Measurements from ENCODE around the gene CNOT6.
"Not testable (repeated sequence)": the region's sequence is repeated elsewhere in the genome, so short reads cannot be mapped to it uniquely, and the experiment has no call there.

Gene CNOT6

GRCh38 chr5:180471866-180472265 lies 22.3 kb upstream of the CNOT6 start:
- POLR2A ChIA-PET, result no interaction called here

GRCh38 chr5:180472269-180472668 lies 21.9 kb upstream of the CNOT6 start:
- ChIA-PET POLR2A (no interaction called here), CTCF (interaction anchor here (0.7 to 4.1 kb wide), 11 partner anchors 10 to 290 kb away, joined by 3 to 47 read pairs (median 10); no protein-coding TSS in a partner anchor)

More at GRCh38 chr5:180471866-180472265, 22.3 kb upstream of the CNOT6 start:
- no peak overlapping the region for H3K4me3 ChIP-seq (ENCODE audit: low read depth, low read length)
- CTCF ChIA-PET, result interaction anchor here (0.6 to 4.1 kb wide), 21 partner anchors 7 to 289 kb away, joined by 3 to 47 read pairs (median 5); no protein-coding TSS in a partner anchor
- H3K9me3 ChIP-seq (ENCODE audit: control insufficient read depth, insufficient read depth, low read depth, low read length), result no peaks in the 10 kb centered on the region
- H3K4me1 ChIP-seq (ENCODE audit: control insufficient read depth, insufficient read depth, low read length), result no peaks in the 10 kb centered on the region
- H3K36me3 ChIP-seq (ENCODE audit: control insufficient read depth in 2 of 2, insufficient read depth in 1 of 2, low read length in 2 of 2), result no peaks in the 10 kb centered on the region
- no peak overlapping the region for H3K27ac ChIP-seq (ENCODE audit: extremely low read depth, low read depth, low read length)
- TF ChIP-seq ZFP69B (tag by site-specific recombination; IDR thresholded peaks at IDR 0.05), result no peak
- TF ChIP-seq PRDM6 (tag by site-specific recombination; IDR thresholded peaks at IDR 0.05), result no peak
- peak; percentile 39 for TF ChIP-seq ZNF335 (tag by site-specific recombination; conservative IDR thresholded peaks at IDR 0.05)
- TF ChIP-seq ZNF785 (tag by site-specific recombination; IDR thresholded peaks at IDR 0.05), result no peak
- no peak for TF ChIP-seq ZNF138 (tag by site-specific recombination; IDR thresholded peaks at IDR 0.05; ENCODE audit: borderline replicate concordance)
- no peak for TF ChIP-seq ZNF248 (tag by site-specific recombination; IDR thresholded peaks at IDR 0.05)
- TF ChIP-seq ZNF18 (tag by site-specific recombination; IDR thresholded peaks at IDR 0.05), result no peak
- TF ChIP-seq SETDB1 (IDR thresholded peaks at IDR 0.05; ENCODE audit: insufficient read length, low read length), result no peak
- no peak for TF ChIP-seq ZNF571 (tag by site-specific recombination; IDR thresholded peaks at IDR 0.05)

GRCh38 chr5:180473386-180473785 lies 20.8 kb upstream of the CNOT6 start:
- H3K36me3 ChIP-seq (ENCODE audit: control insufficient read depth in 2 of 2, insufficient read depth in 1 of 2, low read length in 2 of 2); H3K27ac ChIP-seq (ENCODE audit: extremely low read depth, low read depth, low read length); POLR2A ChIA-PET; H3K4me3 ChIP-seq (ENCODE audit: low read depth, low read length); H3K4me1 ChIP-seq (ENCODE audit: control insufficient read depth, insufficient read depth, low read length); H3K9me3 ChIP-seq (ENCODE audit: control insufficient read depth, insufficient read depth, low read depth, low read length): not testable (repeated sequence)
- CTCF ChIA-PET, result interaction anchor here (0.6 to 4.1 kb wide), 11 partner anchors 16 to 347 kb away, joined by 3 to 47 read pairs (median 4); no protein-coding TSS in a partner anchor

More at GRCh38 chr5:180472269-180472668, 21.9 kb upstream of the CNOT6 start:
- no peaks in the 10 kb centered on the region for H3K9me3 ChIP-seq (ENCODE audit: control insufficient read depth, insufficient read depth, low read depth, low read length)
- no peak overlapping the region for H3K27ac ChIP-seq (ENCODE audit: extremely low read depth, low read depth, low read length)
- H3K4me3 ChIP-seq (ENCODE audit: low read depth, low read length), result no peak overlapping the region
- no peaks in the 10 kb centered on the region for H3K4me1 ChIP-seq (ENCODE audit: control insufficient read depth, insufficient read depth, low read length)
- H3K36me3 ChIP-seq (ENCODE audit: control insufficient read depth in 2 of 2, insufficient read depth in 1 of 2, low read length in 2 of 2), result no peaks in the 10 kb centered on the region
- TF ChIP-seq ZXDB (tag by site-specific recombination; IDR thresholded peaks at IDR 0.05), result no peak
- no peak for TF ChIP-seq ZNF433 (tag by site-specific recombination; IDR thresholded peaks at IDR 0.05; ENCODE audit: low read depth)

- POLR2A ChIA-PET, result no interaction called here
These were observed 19.6 kb upstream of the CNOT6 start for GRCh38 chr5:180474569-180474968.

More at GRCh38 chr5:180474569-180474968, 19.6 kb upstream of the CNOT6 start:
- Histone ChIP-seq H3K4me1 (ENCODE audit: control insufficient read depth, insufficient read depth, low read length) (no peaks in the 10 kb centered on the region), H3K36me3 (ENCODE audit: control insufficient read depth in 2 of 2, insufficient read depth in 1 of 2, low read length in 2 of 2) (no peaks in the 10 kb centered on the region), H3K9me3 (ENCODE audit: control insufficient read depth, insufficient read depth, low read depth, low read length) (no peaks in the 10 kb centered on the region), H3K27ac (ENCODE audit: extremely low read depth, low read depth, low read length) (no peak overlapping the region), H3K4me3 (ENCODE audit: low read depth, low read length) (no peak overlapping the region)
- TF ChIP-seq ZNF623 (tag by site-specific recombination; IDR thresholded peaks at IDR 0.05) (no peak), ZNF394 (tag by site-specific recombination; IDR thresholded peaks at IDR 0.05; ENCODE audit: borderline replicate concordance) (no peak), ZNF311 (tag by site-specific recombination; IDR thresholded peaks at IDR 0.05; ENCODE audit: borderline replicate concordance) (no peak), ZNF239 (tag by site-specific recombination; IDR thresholded peaks at IDR 0.05) (no peak), ZNF10 (tag by site-specific recombination; IDR thresholded peaks at IDR 0.05) (no peak), ZNF473 (tag by site-specific recombination; IDR thresholded peaks at IDR 0.05) (no peak), ZNF530 (tag by site-specific recombination; IDR thresholded peaks at IDR 0.05; ENCODE audit: low read depth) (no peak), GLIS1 (tag by site-specific recombination; IDR thresholded peaks at IDR 0.05) (no peak), ZNF18 (tag by site-specific recombination; IDR thresholded peaks at IDR 0.05) (no peak), HOXD13 (CRISPR knock-in tag; IDR thresholded peaks at IDR 0.05; ENCODE audit: borderline replicate concordance) (no peak), ZNF830 (tag by site-specific recombination; IDR thresholded peaks at IDR 0.05; ENCODE audit: low read depth) (no peak), ZNF777 (tag by site-specific recombination; IDR thresholded peaks at IDR 0.05; ENCODE audit: borderline replicate concordance) (no peak), ZNF521 (tag by site-specific recombination; IDR thresholded peaks at IDR 0.05) (no peak)
- CTCF ChIA-PET, result interaction anchor here (0.8 to 1.0 kb wide), 2 partner anchors 15 to 166 kb away, joined by 4 read pairs; no protein-coding TSS in a partner anchor
